Renal cortical epithelial cell (primary cell): ENCODE results near the gene DPP10. TPM values are rescaled to one million over a fixed set of nuclear protein-coding genes. Genes with fewer than 3 reads are reported as not detected.
"Not testable (repeated sequence)": the region's sequence is repeated elsewhere in the genome, so short reads cannot be mapped to it uniquely, and the experiment has no call there.

Experiments used
- DNase-seq: peaks from one replicate; pipeline ENCODE4 v3.0.0-alpha.2; 2011; ENCODE audit warnings: low read depth
- total RNA-seq: library from RNA; depleted of rRNA; stranded (reverse); fragments of >200 nt; gene quantifications from 2 replicates; pipeline ENCODE4 v1.2.3, GENCODE V29; 2014

Gene DPP10
- total RNA-seq, 1 donor from 2014 or later = not detected

DNA sequence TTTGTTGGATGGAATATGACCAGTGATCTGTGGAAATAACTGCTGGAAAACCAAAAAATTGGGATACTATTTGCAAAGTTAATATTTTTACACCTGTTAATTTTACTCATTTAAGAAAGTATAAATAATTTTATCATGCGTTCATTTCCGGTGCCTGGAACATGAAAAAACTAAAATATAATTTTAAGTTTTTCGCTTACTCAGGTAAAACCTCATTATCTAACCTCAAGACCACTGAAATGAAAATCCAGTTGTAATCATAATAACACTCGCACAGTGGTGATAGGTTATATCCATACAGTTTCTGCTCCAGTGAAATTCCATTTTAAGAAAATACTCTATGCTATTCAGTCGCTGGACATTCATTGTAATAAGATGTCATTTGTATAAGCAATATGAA lies 517.9 kb downstream of the DPP10 start:
- DNase-seq = no peak

- no peak for DNase-seq
Measured at GRCh38 chr2:114962532-114962931, 520.1 kb downstream of the DPP10 start.

DNA sequence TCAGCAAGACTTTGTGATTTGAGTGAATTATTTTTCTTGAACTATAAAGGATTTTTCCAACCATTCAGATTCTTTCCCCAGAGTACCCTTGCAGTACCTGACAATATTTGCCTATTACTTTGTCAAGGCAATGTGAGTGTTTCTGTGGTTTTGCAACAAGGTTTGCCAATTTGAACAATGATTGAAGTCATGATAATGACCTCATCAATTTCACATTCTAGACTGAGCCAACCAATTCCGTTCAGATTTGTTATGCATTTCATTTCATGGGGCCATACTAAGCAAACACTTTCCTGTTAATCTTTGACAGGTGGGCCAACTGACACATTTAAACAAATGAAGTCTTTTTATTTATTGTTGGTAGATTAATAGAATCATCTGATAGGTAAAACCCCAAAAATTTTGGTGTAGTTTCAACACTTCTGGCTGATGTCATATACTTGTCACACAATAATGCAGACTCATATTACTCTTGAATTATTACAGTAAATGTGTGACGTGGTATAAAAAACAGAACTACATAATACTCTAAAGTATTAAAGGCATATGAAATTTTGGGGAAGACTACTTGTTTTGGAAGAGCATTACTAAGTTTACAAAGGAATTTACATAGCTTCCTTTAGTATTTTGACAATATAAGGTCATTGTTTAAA lies 526.4 kb downstream of the DPP10 start:
- no peak for DNase-seq

DNA sequence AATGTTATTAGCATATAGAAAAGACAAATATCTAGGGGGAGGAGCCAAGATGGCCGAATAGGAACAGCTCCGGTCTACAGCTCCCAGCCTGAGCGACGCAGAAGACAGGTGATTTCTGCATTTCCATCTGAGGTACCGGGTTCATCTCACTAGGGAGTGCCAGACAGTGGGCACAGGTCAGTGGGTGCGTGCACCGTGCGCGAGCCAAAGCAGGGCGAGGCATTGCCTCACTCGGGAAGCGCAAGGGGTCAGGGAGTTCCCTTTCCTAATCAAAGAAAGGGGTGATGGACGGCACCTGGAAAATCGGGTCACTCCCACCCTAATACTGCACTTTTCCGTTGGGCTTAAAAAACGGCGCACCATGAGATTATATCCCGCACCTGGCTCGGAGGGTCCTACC lies 561.9 kb downstream of the DPP10 start:
- not testable (repeated sequence) for DNase-seq

GRCh38 chr2:115011721-115012120 lies 569.3 kb downstream of the DPP10 start:
- DNase-seq = no peak

DNA sequence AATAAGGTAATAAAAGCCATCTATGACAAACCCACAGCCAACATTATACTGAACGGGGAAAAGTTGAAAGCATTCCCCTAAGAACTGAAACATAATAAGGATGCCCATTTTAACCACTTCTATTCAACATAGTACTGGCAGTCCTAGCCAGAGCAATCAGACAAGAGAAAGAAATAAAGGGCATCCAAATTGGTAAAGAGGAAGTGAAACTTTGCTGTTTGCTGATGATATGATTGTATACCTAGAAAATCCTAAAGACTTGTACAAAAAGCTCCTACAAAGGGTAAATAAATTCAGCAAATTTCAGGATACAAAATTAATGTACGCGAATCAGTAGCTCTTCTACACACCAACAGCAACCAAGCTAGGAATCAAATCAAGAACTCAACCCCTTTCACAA lies 579.6 kb downstream of the DPP10 start:
- not testable (repeated sequence) for DNase-seq

DNA sequence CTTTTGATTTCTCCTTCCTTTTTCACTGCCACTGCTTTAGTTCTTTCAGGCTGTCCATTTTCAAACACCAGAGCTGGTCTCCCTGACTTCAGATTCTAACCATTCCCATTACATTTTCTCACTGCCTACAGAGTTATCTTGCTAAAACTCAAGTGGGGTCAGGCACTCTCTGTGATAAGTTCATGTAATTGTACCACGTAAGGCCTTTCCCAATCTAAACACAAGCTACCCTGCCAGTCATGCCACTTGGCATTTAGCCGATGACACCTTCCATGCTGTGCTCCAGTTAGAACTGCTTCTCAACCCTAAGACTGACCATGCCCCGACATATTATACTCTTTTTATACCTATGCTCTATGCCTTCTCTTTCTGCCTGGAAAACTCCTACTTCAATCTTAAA lies 592.4 kb downstream of the DPP10 start:
- DNase-seq = no peak

DNA sequence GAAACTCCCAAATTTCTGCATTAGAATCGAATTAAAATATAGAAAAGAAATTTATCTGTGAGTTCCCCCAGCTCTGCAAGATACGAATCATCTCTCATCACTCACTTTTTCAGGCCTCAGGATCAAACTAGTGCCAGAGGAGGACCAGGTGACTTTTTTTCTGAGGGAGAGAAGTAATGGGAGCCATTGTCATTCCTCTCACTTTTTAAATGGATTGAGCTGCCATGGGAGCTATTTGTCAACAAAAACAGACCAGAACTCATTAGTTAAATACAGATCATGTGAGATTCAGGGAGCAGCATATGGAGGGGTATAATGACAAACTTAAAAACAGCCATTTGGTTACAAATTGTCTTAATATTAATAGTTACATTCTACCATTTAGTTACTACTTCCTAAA lies 594.4 kb downstream of the DPP10 start:
- DNase-seq = no peak

DNA sequence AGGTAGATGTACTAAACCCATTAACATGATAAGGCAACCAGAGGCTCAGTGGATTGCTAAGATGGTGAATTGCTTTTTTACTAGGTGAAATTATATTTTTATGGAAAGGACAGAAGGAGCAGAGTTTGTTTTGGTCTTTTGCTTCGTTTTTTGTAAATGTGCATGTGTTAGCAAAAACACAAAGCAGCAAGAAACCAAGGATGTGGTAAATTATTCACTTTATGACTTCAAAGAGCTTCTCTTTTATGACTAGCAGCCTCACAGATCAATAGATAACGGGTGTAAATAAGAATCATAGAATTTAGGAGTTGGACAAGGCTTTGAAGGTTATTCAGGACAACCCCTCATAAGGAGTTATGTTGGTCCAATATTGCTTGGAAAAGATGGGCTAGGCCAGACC lies 615.0 kb downstream of the DPP10 start:
- DNase-seq = no peak

DNA sequence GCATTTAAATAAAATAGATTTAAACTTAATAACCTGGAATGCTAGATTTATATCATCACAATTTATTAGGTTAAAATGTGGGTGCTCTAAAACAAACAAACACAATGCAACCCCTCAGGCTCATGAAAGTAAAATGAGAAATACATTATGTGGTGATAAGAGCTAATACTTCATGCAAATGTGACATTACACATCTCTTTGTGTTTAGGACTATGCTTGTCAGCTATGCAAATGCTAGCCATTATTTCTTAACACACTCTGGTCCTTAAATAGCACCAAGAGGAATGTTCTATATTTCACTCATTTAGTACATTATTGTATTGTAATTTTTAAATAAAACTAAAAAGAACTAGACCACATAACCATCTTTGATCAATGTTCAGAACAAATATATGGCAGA lies 627.6 kb downstream of the DPP10 start:
- no peak for DNase-seq

GRCh38 chr2:115071534-115071933 lies 629.1 kb downstream of the DPP10 start:
- no peak for DNase-seq

DNA sequence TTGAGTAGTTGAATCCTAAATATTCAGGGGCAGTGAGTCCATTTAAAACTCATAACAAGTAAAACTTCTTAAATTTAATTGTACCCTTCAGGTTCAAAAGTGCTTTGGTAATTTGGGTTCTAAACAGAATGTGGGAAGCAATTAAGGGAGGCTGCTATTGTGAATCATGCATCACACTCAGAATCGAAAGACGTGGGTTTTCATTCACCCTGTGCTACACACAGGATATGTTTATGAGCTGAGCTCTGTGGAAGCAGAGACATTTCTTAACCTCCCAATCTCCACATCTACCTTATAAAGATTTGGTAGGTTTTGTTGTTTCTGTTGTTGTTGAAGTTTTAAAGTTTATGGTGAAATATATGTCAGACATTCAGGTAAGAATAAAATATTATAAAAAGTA lies 633.4 kb downstream of the DPP10 start:
- no peak for DNase-seq

- DNase-seq = no peak
Measured at GRCh38 chr2:115077626-115078025, 635.2 kb downstream of the DPP10 start.

DNA sequence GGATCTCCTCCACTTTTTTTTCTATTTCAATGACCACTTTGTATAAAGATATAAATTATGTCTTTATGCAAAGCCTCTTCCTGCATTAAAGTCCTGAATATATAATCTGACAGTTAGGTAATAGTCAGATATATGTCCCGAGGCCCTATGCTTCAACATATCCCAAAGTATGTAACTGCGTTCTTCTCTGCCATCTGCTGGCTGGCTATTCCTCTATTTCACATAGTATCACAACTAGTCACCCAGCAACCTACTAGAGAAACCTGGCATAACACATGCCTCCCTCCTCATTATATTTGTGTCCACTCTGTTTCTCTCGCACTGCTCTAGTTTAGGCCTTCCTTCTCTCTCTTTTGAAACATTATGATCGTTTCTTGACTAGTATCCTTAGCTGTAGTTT lies 640.8 kb downstream of the DPP10 start:
- DNase-seq = no peak

GRCh38 chr2:115083711-115084110 lies 641.3 kb downstream of the DPP10 start:
- no peak for DNase-seq

DNA sequence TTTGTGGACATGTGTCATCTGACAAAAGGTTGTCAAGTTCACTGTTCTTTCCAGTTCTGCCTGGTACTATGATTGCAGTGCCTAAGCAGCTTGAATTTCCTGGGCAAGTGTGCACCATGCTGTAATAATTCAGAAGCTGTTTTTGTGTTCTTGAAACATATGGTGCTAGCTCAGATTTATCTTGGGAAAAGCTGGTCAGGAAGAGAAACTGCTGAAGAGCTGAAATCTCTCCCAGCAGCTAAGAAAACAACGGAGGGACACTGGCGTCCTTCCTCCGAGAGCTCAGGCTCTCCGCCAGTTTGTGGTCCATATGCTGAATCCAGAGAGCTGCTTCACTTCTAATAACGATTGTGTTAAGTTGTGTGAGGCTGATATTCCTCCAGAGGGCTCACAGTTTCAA lies 642.0 kb downstream of the DPP10 start:
- DNase-seq = no peak

DNA sequence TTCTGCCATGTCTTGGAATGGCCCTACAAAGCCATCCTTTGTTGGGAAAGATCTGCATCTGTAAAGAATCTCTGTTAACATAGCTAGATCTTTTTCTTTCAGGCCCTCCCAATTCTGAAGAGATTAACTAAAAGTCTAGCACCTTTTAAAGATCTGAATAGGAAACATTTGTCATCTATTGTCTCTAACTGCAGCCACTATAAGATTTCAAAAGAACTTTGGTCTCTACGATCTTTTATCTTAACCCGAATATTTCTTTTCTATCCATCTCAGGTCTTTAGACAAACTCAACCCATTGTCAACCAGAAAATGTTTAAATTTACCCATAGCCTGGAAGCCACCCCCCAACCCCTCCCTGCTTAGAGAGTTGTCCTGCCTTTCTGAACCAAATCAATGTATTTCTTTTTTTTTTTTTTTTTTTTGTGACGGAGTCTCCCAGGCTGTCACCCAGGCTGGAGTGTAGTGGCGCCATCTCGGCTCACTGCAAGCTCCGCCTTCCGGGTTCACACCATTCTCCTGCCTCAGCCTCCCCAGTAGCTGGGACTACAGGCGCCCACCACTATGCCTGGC lies 643.7 kb downstream of the DPP10 start:
- DNase-seq = not testable (repeated sequence)

- no peak for DNase-seq
Measured at GRCh38 chr2:115094441-115094840, 652.0 kb downstream of the DPP10 start.

GRCh38 chr2:115105966-115106365 lies 663.5 kb downstream of the DPP10 start:
- DNase-seq = no peak

DNA sequence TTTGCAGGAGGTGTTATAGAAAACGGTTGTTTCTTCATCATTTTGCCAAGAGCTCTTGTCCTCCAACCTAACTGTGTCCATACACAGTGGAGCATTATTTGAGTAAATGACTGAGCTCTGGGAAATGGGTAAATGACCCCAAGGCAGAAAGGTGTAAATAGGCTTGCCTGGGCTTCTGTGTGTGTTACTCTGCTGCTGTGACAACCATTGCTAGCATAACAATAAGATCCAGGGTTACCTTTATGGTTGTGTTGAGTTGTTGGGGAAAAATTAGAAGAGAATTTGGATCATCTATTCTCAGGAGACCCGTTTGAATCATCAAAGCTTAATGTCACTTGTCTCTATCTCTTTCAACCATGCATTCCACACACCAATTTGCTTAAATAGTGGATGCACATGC lies 672.7 kb downstream of the DPP10 start:
- DNase-seq = no peak

DNA sequence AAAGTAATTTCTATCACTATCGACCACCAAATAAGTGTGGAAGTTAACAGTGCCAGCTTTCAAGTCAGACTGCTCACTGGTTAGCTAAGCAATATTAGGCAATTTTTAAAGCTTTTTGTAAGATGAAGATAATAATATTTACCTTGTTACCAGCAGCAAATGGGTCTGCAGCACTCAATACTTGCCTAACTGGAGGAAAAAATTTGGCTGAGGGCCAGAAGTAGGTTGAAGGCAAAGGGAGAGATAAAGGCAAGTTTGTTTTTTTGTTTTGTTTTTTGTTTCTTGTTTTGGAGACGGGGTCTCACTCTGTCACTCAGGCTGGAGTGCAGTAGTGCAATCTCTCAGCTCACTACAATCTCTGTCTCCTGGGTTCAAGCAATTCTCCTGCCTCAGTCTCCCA lies 675.9 kb downstream of the DPP10 start:
- DNase-seq = no peak

GRCh38 chr2:115119086-115119485 lies 676.6 kb downstream of the DPP10 start:
- DNase-seq = no peak

DNA sequence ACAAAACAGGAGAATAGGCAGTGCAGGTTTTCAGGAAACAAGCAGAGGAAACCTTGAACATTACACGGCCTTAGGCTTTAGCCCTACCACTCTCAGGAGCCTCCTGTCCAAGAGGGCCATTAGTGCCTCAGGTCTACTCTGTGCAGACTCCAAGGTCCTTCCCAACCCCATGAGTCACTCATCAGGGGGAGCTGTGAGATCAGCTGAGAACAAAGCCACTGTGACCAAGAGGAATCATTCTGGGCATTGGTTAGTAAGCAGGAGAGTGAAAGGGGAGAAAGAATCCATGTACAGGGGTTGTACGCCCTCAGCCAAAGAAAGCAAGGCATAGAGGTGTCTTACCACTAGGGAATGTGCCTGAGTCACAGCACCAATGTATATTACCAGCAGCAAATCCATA lies 680.3 kb downstream of the DPP10 start:
- DNase-seq = no peak

GRCh38 chr2:115124817-115125216 lies 682.4 kb downstream of the DPP10 start:
- no peak for DNase-seq
